Heart left ventricle (tissue), 16 donors: ENCODE measurements around the gene CREG1. TPM values are rescaled to one million over a fixed set of nuclear protein-coding genes. Genes with fewer than 3 reads are reported as not detected.
"Not testable (repeated sequence)": the region's sequence is repeated elsewhere in the genome, so short reads cannot be mapped to it uniquely, and the experiment has no call there.

Experiments
- ATAC-seq, 4 donors: fragments of 200-7000 bp; cut with Tn5 transposase; one replicate each; pipeline ENCODE4 v1.9.1; 2020 to 2022; ENCODE audit warnings: moderate library complexity in 4 of 4, mild to moderate bottlenecking in 3 of 4, moderate number of reproducible peaks in 1 of 4
- DNase-seq, 5 donors: peaks; one replicate each; pipeline ENCODE4 v3.0.0-alpha.2; 2020
- H3K27ac ChIP-seq, 12 donors: fragments of 200-600 bp; sonication (generic) in 4 of 12; one replicate each; pipeline versions ENCODE4 v1.5.0 to v1.8.0; 2016 to 2022; ENCODE audit warnings: mild to moderate bottlenecking in 2 of 12
- H3K27me3 ChIP-seq, 9 donors: fragments of 200-600 bp; sonication (generic) in 2 of 9; one replicate each; pipeline versions ENCODE4 v1.5.1 to v1.8.0; 2016 to 2022; ENCODE audit warnings: mild to moderate bottlenecking in 3 of 9
- H3K36me3 ChIP-seq, 9 donors: fragments of 200-600 bp; sonication (generic) in 2 of 9; one replicate each; pipeline versions ENCODE4 v1.5.0 to v1.8.0; 2018 to 2022; ENCODE audit warnings: mild to moderate bottlenecking in 2 of 9
- H3K4me1 ChIP-seq, 12 donors: fragments of 200-600 bp; sonication (generic) in 4 of 12; one replicate each; pipeline versions ENCODE4 v1.5.0 to v1.8.0; 2016 to 2022; ENCODE audit warnings: mild to moderate bottlenecking in 3 of 12
- H3K4me3 ChIP-seq, 12 donors: fragments of 200-600 bp; sonication (generic) in 4 of 12; one replicate each; pipeline versions ENCODE4 v1.5.0 to v1.8.0; 2017 to 2022; ENCODE audit warnings: mild to moderate bottlenecking in 9 of 12, moderate library complexity in 4 of 12
- H3K9me3 ChIP-seq, 12 donors: fragments of 200-600 bp; sonication (generic) in 4 of 12; one replicate each; pipeline versions ENCODE4 v1.5.0 to v1.8.0; 2016 to 2022; ENCODE audit warnings: mild to moderate bottlenecking in 1 of 12
- POLR2A ChIP-seq, 2 donors: fragments of 450-650 bp; IDR thresholded peaks; one replicate each; pipeline ENCODE4 v1.6.1; 2017; ENCODE audit warnings: antibody characterized with exemption in 2 of 2, mild to moderate bottlenecking in 2 of 2, moderate library complexity in 2 of 2
- WGBS, 4 donors: extraction: QIAGEN DNeasy Blood & Tissue Kit in 2 of 4; methylation state at CpG; one replicate each; pipeline versions ENCODE4 v1.1.5 to v1.1.7; 2013 to 2018; 5-methylcytosine and 5-hydroxymethylcytosine counted together
- intact Hi-C, 10 donors: fragments of 100-400 bp; cut with DNase I; formaldehyde crosslinking; loops; one replicate each; pipeline versions ENCODE4 v1.11.1 to v1.14.2; 2022
- polyA plus RNA-seq, 2 donors: library from polyadenylated mRNA; stranded (reverse); fragments of 200-250 nt; gene quantifications; one replicate each; pipeline ENCODE4 v1.2.3, GENCODE V29; 2013
- total RNA-seq, 9 donors: library from RNA; depleted of rRNA in 2 of 9; stranded (reverse); fragments of >200 nt in 2 of 9; fragmentation: NEBNext Ultra II Directional in 3 of 9; extraction: Animal tissue kit (Norgen Biotek cat#: 25700) in 3 of 9; gene quantifications; one replicate each; pipeline versions ENCODE4 v1.1.0 to v1.2.4, GENCODE V29; 2016 to 2023
- TF ChIP-seq, protein P1 (sequence below), 12 donors: fragments of 200-600 bp; sonication (generic) in 4 of 12; IDR thresholded peaks; one replicate each; pipeline versions ENCODE4 v1.5.0 to v1.8.0; 2018 to 2022; ENCODE audit warnings: antibody characterized with exemption in 12 of 12, mild to moderate bottlenecking in 5 of 12
- donor health status: ischemic (EF 13 %, LVEDD 7.1; RV severe dilation, severe dysfunction).
- donor health status: healthy with polysubstance abuse.
- donor health status: DM: no; HTN: yes; CAD: no.
- donor health status: DM: no; HTN: no; CAD: no.
- donor health status: ischemic (EF 25% LVEDD 6.9; RV normal size, moderate dysfunction).
- donor health status: ischemic (EF 25% LVEDD 5.7; RV mildly dilated, moderate dysfunction).
- donor health status: healthy.
- donor health status: DM: yes; HTN: yes; CAD: no.
- donor health status: ischemic (EF 35%, LVEDD 5.7; RV mildly dilated, moderate dysfunction).
- donor health status: nonischemic (EF 11% LVEDD 7.7; RV severe dilation, severe dysfunction).
- donor health status: DM: yes; HTN: yes; CAD: no.
- donor health status: PGD.
- donor health status: ischemic (EF 29% LVEDD 5.4; RV normal size, mild dysfunction).
- donor health status: nonischemic (EF 23%, LVEDD 6.1; RV moderate dilation, normal function).

The CREG1 gene
- total and polyA plus RNA-seq, 11 donors, result 31.3 to 176 (median 85.5) TPM

GRCh38 chr1:167561753-167562152, 8.2 kb upstream of the CREG1 start:
- WGBS, 4 donors, result 86 to 98% (median 91%) methylated on average over 6 of the region's 6 CpGs
- no peaks in the 10 kb centered on the region for H3K27me3 ChIP-seq
- intact Hi-C loops, result no loop called here

DNA sequence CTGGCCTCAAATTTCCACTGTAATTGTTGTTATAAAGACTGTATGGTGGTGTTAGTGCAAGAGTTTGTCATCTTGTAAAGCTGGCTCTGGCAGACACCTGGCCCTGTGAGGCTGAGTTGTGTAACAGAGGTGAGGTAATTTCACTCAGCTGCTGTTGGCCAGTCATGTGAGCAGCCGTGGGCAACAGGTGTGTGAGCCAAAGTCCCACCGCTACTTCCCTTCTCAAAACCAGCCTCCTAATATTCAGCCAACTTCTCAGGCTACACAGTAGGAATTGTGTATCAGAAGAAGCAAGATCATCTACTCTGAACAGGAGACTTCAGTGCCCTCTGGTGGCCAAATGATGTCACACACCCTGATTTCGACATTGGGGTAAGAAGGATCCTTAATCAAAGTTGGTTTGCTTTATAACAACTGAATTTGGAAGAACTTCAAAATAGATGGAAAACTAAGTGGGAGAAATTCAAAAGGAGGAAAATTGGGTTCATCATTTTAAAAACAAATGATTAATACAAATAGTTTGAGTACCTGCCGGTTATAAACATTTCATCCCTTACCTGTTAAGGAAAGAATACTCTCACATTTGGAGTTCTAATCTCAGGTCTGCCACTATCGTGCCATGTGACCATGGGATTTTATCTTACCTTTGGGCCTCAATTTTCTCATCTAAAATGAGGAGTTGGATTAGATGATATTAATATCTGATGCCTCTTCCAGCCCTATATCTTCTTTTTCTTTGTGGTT, 2.6 kb upstream of the CREG1 start:
- Histone ChIP-seq H3K4me1 (peaks cover 0 to 30% (median 18%) of the 10 kb centered on the region in 12 donors), H3K4me3 (no peak overlapping the region), H3K27me3 (no peaks in the 10 kb centered on the region), H3K9me3 (no peaks in the 10 kb centered on the region), H3K36me3 (no peaks in the 10 kb centered on the region), H3K27ac (no peak overlapping the region)
- DNase-seq (peak; percentile 60 to 73 (median 72)), ATAC-seq (peak in 1 of 4 donors; percentile 10)
- TF ChIP-seq POLR2A (IDR thresholded peaks at IDR 0.05), result no peak
- TF ChIP-seq, protein P1, sequence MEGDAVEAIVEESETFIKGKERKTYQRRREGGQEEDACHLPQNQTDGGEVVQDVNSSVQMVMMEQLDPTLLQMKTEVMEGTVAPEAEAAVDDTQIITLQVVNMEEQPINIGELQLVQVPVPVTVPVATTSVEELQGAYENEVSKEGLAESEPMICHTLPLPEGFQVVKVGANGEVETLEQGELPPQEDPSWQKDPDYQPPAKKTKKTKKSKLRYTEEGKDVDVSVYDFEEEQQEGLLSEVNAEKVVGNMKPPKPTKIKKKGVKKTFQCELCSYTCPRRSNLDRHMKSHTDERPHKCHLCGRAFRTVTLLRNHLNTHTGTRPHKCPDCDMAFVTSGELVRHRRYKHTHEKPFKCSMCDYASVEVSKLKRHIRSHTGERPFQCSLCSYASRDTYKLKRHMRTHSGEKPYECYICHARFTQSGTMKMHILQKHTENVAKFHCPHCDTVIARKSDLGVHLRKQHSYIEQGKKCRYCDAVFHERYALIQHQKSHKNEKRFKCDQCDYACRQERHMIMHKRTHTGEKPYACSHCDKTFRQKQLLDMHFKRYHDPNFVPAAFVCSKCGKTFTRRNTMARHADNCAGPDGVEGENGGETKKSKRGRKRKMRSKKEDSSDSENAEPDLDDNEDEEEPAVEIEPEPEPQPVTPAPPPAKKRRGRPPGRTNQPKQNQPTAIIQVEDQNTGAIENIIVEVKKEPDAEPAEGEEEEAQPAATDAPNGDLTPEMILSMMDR (IDR thresholded peaks at IDR 0.05), result peak; percentile 81 to 94 (median 89)
- WGBS, 4 donors, result 7 to 21% (median 15%) methylated on average over 5 of the region's 5 CpGs
- intact Hi-C loops, result loop anchor here in 3 of 10 donors (5.0 kb wide), 2 partner anchors 131 to 136 kb away; no protein-coding TSS in a partner anchor

More at GRCh38 chr1:167561753-167562152, 8.2 kb upstream of the CREG1 start:
- Histone ChIP-seq H3K27ac (no peak overlapping the region), H3K4me3 (no peak overlapping the region), H3K9me3 (no peaks in the 10 kb centered on the region), H3K4me1 (peaks cover 0 to 42% (median 11%) of the 10 kb centered on the region in 12 donors), H3K36me3 (no peaks in the 10 kb centered on the region)
- ATAC-seq (no peak), DNase-seq (no peak)
- TF ChIP-seq POLR2A (IDR thresholded peaks at IDR 0.05), result no peak
- TF ChIP-seq, protein P1 (IDR thresholded peaks at IDR 0.05), result no peak

DNA sequence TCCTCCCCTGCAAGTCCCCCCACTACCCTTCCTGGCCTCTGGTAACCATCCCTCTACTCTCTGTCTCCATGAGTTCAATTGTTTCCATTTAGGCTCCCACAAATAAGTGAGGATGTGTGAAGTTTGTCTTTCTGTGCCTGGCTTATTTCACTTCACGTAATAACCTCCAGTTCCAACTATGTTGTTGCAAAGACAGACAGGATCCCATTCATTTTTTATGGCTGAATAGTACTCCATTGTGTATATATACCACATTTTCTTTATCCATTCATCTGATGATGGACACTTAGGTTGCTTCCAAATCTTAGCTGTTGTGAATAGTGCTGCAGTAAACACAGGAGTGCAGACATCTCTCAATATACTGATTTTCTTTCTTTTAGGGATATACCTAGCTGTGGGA, 1.5 kb upstream of the CREG1 start:
- DNase-seq, H3K27me3 ChIP-seq, H3K27ac ChIP-seq, H3K9me3 ChIP-seq, ATAC-seq, H3K36me3 ChIP-seq, H3K4me3 ChIP-seq: not testable (repeated sequence)
- intact Hi-C loops, result loop anchor here in 3 of 10 donors (5.0 kb wide), 2 partner anchors 132 to 137 kb away; no protein-coding TSS in a partner anchor
- H3K4me1 ChIP-seq, result peaks cover 0 to 38% (median 18%) of the 10 kb centered on the region in 12 donors
- WGBS, 4 donors, result 93 to 99% (median 97%) methylated on average over 1 of the region's 1 CpG

GRCh38 chr1:167554028-167554779, 642 bp upstream of the CREG1 start:
- Histone ChIP-seq H3K4me3 (peak overlapping the region; percentile 60 to 99 (median 84)), H3K4me1 (peaks cover 0 to 44% (median 18%) of the 10 kb centered on the region in 12 donors), H3K27me3 (no peaks in the 10 kb centered on the region), H3K27ac (peak overlapping the region in 10 of 12 donors; percentile 69 to 90 (median 82)), H3K36me3 (no peaks in the 10 kb centered on the region), H3K9me3 (no peaks in the 10 kb centered on the region)
- no peak for TF ChIP-seq POLR2A (IDR thresholded peaks at IDR 0.05)
- TF ChIP-seq, protein P1 (IDR thresholded peaks at IDR 0.05), result no peak
- no peak for DNase-seq
- whole genome bisulfite sequencing, 4 donors, result 10 to 12% (median 11%) methylated on average over 15 of the region's 15 CpGs
- intact Hi-C loops, result loop anchor here in 1 of 10 donors (5.0 kb wide), 1 partner anchor 133 kb away; no protein-coding TSS in a partner anchor
- peak in 1 of 4 donors; percentile 1 for ATAC-seq
